ENCODE data around the gene SECTM1. TPM values are rescaled to one million over a fixed set of nuclear protein-coding genes. Genes with fewer than 3 reads are reported as not detected.
"Not testable (repeated sequence)": the region's sequence is repeated elsewhere in the genome, so short reads cannot be mapped to it uniquely, and the experiment has no call there.

The SECTM1 gene
- total RNA-seq, 1 donor from 2014 or later: 2.0 TPM

DNA sequence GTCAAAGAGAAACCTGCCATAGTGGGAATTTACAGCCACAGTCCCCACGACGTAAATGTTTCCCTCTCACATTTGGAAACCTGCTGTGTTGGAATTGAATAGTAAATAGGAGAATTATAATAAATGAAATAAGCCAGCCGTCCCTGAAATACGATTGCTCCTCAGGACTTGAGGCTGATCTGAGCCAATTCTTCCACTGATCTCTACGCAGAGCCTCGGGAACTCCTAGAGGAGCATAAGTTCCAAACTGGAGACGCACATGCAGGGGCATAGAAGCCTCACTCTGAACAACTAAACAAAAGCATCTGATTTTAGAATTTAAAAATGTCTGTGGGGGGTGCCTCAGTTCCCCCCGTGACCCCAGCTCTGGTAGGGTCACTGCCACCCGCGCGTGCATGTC is 15.3 kb upstream of the SECTM1 start:
- DNase-seq (ENCODE audit: low read depth, low spot score): no peak

DNA sequence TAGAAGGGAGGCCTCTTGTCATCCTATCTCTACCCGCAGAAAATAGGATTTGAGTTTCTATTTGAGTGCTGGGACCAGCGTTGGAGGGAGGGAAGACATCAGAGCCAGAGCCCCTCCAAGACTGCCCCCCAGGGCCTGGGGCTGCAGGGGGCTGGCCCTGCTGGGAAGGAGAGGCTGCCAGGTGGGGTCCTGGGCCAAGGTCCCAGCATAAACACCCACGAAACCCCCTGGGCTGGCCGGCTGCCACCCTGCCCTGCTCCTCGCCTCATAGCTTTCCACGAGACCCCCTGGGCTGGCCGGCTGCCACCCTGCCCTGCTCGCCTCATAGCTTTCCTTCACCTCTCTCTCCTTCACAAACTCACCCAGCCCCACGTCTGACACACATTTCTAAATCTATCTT is 14.9 kb upstream of the SECTM1 start:
- no peak for DNase-seq (ENCODE audit: low read depth, low spot score)

DNA sequence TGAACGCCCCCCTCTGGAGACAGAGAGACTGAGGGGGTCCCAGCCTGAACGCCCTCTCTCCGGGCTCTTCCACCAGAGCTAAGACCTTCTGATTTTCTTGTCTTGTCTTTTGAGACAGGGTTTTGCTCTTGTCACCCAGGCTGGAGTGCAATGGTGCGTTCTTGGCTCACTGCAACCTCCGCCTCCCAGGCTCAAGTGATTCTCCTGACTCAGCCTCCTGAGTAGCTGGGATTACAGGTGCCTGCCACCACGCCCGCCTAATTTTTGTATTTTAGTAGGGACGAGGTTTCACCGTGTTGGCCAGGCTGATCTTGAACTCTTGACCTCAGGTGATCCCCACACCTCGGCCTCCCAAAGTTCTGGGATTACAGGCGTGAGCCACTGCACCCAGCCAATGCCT is 14.4 kb upstream of the SECTM1 start:
- DNase-seq (ENCODE audit: low read depth, low spot score): not testable (repeated sequence)

DNA sequence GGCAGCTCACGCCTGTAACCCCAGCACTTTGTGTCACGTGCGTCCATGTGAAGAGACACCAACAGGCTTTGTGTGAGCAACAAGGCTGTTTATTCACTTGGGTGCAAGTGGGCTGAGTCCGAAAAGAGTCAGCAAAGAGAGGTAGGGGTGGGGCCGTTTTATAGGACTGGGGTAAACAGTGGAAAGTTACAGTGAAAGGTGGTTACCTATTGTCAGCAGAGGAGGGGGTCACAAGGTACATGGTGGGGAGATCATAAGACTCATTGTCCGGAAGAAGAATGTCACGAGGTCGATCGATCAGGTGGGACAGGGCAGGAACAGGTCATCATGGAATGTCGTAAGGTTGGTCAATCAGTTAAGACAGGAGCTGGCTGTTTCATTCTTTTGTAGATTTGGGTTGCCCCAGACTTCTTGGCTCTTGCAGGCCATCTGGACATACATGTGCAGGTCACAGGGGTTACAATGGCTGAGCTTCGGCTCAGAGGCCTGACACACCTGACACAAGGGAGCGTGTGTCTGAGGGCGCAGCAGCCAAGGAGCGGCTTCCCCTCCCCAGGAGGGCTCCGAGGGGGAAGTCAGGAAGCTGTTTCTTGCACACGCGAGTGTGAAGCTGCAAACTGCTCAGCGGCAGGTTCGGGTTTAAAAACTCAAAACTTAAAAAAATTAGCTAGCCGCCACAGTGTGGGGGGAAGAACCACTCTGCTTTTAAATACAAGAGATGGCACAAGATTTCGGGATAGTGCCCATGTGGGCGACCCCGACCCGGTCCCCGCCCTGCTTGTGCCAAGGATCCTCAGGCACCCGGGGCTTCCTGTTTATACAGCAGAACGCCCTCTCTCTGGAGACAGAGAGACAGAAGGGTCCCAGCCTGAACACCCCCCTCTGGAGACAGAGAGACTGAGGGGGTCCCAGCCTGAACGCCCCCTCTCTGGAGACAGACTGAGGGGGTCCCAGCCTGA is 13.1 kb upstream of the SECTM1 start:
- no peak for DNase-seq (ENCODE audit: low read depth, low spot score)

DNA sequence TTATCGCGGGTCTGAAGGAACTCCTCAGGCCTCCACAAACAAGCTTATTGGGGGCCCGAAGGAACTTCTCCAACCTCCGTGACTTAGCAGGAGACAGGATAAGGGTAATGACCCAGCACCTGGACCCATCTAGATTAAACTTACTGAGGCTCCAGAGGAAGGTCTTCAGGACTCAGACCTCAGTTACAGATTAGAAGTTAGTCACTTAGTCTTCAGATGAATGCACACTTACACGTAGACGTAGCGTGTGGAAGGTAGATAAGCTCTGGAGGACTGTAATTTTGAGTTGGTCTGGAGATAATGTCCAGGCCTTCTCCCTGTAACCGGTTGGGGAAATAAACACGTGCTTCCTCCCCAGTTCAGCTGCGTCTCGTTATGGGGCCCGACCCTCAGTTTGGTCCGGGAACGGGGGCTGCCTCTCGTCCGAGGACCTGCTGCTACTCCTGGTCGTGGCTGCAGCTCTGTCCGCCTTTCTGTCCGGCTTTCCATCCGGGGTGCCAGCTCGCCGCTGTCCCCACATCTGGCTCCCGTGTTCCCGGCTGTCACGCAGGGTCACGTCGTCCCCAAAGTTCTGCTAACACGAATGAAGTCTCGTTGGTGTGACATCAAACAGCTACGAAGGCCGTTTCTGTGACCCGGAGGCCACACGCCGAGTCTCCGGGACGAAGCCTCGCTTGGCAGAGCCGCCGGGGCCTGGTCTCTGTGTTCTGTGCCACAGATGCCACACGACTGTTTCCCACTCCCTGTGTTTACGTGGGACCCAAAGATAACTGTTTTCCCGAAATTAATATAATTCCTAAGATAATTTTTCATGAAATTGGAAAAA is 11.8 kb upstream of the SECTM1 start:
- no peak for DNase-seq (ENCODE audit: low read depth, low spot score)

DNA sequence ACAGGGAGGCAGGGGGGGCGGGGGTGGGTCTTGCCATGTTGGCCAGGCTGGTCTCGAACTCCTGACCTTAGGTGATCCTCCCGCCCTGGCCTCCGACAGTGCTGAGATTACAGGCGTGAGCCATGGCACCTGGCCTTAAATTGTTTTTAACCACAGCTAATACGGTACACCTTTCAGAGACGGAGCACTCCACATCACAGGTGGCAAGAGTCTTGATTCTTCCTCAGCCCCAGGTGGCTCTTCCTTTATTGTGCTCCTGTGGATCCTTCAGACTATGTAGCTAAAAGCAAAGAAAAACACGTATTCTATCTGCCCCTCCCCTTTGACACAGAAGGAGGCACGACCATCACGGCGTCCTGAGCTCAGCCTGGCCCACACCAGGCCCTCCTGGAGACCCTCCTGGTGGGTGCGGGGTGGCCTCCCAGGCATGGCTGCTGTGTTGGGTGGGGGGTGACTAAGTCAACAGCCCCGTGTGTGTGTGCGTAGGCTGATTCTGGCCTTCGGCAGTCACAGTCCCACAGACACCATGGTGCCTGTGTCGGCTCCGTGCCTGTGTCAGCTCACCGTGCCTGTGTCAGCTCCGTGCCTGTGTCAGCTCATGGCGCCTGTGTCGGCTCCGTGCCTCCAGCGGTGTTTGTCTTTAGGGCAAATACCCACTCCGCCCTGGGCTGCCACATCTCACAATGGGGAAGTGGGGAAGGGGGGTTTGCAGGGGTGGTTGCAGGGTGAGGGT is 10.8 kb upstream of the SECTM1 start:
- DNase-seq (ENCODE audit: low read depth, low spot score): no peak

DNA sequence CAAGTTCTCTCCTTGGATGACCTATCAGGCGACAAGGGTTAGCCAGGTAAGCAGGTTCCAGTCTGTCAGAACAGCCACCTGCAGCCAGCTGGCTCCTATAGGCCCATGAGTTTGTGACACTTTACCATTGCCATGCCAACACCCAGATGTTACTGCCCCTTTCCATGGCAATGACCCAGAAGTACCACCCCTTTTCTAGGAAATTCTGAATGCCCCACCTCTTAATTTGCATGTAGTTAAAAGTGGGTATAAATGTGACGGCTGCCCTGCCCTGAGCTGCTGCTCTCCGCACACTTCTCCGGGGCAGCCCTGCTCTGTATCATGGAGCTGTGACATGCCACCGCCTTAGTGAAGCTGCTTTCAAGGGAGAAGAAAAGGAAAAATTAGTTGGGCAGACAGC is 10.0 kb upstream of the SECTM1 start:
- no peak for DNase-seq (ENCODE audit: low read depth, low spot score)

DNA sequence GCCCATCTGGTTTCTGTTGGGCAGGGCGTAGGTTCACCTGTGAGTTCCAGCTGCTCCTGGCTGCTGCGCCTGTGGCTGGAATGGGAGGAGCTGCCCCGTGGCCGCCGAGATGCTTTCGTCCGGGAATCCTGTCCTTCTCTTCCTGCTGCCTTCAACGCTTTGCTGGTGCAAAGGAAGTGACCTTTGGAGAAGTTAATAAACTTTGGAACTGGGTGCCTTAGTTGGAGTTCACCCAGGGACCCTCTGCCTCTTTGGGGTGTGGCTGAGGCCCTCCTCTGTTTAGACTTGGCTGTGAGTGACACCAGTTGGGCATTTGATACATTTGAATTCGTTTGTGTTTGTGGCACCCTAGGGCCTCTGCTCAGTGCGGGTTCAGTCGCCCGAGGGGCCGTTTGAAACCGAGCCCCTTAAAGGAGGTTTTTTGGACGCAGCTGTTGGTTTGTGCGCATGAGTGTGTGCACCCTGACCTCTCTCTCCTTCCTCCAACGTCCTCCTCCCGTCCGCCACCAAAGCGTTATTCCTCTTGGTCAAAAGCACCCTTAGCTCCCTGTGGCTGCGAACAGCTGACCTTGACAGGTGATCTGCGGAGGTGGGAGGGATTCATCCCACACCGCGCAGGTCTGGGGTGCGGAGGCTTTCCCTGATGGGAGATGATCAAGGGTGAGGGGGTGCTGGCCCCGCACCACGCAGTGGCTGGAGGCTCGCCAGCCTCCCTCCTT is 9.0 kb upstream of the SECTM1 start:
- no peak for DNase-seq (ENCODE audit: low read depth, low spot score)

DNA sequence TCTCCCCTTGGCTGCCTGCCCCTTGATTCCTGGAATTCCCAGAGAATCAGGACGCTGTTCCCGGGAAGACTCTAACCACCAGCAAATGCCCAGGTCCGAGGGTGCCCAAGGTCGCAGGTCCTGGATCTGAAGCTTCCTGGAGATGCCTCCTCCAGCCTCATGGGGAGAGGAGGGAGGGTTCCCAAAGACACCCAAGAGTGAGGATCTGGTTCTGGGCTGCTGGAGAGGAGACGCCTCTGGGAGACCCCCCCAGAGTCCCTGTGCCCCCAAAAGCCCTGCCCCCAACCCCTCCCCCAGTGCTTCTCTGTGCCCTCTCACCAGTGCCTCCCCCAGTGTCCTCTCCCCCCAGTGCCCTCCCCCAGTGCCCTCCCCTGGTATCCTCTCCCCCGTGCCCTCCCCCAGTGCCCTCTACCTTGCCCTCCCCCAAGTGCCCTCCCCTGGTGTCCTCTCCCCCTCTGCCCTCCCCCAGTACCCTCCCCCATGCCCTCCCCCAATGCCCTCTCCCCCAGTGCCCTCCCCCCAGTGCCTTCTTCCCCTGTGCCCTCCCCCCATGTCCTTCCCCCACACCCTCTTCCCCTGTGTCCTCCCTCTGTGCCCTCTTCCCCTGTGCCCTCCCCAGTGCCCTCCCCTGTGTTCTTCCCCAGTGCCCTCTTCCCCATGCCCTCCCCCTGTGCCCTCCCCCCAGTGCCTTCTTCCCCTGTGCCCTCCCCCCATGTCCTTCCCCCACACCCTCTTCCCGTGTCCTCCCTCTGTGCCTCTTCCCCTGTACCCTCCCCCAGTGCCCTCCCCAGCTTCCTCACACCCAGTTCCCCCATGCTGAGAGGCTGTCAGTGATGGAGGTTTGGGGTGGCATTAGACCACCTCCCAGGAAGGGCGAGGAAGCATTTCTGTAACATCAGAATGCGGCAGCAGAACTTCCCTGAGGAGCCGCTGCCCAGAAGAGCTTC is 6.3 kb upstream of the SECTM1 start:
- DNase-seq (ENCODE audit: low read depth, low spot score): no peak

DNA sequence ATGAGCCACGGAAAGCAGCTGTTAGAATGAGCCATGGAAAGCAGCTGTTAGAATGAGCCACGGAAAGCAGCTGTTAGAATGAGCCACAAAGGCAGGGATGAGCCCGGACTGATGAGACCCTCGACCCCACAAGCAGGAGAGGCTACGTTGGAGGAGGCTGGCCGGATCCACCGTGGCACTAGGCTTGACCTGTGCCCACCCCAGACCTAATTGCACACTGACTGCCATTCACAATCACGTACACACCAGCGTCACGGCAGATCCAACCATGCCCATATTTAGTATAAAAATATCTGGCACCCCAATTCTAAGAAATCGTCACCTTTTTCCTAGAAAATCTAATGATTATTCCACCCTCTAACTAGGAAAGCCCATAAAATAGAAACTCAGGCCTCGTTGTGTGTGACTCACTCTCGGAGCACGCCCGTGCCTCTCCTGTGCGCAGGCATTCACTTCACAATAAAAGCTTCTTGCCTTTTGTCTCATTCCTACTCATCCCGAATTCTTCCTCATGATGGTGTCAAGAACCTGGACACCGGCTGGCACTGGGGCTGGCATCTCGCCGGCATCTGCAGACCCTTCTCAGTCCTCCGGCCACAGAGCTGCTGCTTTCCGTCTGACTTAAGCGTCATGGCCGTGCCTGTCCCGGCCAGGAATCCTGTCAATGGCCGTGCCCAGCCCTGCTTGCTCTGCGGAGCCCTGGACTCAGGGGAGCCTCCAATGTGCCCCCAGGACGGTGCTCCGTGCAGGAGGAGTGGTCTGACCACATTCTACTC is 5.5 kb upstream of the SECTM1 start:
- no peak for DNase-seq (ENCODE audit: low read depth, low spot score)

DNA sequence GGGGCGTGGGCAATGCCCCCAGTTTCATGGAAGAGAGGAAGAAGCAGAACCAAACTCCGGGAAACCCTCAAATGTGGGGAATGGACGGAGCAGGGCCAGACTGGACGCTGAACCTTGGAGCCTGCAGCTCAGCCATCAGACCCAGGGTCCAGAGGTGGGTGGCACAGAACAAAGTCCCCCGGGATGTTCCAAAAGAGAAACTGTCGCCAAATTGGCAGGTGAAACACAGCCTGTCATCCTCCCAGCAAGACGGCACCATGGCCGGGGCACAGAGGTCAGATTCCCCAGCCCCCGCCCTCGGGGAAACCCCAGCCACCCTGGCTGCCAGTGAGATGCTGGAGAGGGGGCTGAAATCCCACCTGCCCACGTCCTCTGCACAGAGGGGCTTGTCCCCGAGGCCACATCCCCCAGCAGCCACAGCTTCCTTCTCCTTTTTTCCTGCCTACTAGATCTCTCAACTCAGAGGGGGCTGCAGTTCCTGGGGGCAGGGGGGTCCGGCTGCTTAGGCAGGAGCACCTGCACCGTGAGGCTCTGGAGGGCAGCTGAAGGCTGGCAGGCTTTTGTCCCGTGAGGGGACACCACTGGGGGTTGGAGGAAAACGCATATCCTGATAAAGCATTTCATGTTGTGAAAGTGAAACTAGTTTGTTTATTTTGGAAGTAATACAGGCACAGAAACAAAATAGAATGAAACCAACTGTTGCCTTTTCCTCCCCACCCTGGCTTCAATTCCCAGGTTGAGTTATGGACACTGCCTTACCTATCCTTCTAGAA is 1.2 kb upstream of the SECTM1 start:
- no peak for DNase-seq (ENCODE audit: low read depth, low spot score)

DNA sequence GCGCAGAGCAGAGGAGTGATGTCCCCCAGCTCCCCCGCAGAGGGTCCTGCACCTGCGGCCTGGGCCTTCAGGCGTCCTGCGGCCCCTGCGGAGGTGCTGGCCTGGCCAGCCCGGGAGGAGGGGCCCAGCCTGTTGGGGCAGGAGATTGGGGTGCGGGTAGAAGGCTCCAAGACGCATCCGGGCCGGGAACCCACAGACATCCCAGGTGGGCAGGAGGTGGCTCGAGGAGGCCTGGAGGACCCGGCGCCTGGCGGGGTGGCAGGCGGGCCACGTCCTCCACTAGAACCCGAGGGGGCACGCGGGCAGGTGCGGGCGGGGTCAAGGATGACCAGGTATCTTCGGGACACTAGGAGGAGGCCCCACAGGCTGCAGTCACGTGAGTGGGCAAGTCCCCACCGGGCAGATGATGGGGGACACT is 647 bp upstream of the SECTM1 start:
- DNase-seq (ENCODE audit: low read depth, low spot score): no peak

DNA sequence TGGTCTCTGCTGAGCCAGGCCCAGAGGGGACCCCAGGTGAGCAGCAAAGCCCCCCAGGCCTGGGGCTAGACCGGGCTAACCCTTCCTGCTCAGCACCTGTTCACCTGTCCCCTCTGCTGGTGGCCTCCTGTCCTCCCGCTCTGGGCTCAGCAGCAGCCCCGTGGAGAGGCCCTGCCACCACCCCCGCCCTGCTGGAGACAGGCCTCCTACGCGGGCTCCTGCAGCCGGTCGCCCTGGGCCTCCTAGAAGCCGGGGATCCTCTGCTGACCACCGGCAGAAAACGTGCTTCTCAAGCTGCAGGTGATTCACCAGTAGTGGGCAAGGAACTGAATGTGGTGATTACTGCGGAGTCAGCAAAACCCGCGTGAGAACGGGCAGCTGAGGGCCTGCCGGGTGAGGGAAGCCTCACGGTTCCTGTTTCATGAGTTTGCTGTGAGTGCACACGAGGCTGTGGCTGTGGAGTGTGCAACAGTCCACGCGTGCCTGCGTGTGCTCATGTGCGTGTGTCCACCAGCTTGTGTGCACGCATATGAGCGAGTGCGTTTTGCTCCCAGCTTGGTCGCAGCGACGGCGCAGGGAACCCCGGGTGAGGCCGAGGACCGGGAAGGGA is 792 bp downstream of the SECTM1 start:
- DNase-seq (ENCODE audit: low read depth, low spot score): no peak

DNA sequence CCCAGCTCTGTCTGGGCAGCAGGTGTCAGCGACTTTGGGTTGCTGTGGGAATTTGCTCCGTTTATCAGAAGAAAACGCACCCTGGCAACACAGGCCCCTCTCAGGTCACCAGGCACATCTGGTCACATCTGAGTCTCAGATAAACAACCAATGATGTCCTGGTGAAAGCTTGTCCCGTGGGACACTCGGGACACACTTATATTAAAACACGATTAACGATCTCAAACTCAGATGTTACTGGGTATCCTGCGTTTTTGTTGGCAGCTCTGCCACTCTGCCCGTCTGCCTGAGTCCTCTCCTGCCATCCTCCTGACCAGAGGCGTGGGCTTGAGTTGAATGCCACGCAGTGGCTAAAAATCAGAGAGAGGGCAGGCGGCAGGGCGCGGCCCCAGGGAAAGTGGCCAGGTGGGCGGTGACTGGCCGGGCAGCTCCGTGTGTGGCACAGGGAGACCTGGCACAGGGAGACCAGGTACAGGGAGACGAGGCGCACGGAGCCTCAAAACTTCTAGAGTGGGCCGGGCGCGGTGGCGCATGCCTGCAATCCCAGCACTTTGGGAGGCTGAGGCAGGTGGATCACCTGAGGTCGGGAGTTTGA is 2.1 kb downstream of the SECTM1 start:
- no peak for DNase-seq (ENCODE audit: low read depth, low spot score)

DNA sequence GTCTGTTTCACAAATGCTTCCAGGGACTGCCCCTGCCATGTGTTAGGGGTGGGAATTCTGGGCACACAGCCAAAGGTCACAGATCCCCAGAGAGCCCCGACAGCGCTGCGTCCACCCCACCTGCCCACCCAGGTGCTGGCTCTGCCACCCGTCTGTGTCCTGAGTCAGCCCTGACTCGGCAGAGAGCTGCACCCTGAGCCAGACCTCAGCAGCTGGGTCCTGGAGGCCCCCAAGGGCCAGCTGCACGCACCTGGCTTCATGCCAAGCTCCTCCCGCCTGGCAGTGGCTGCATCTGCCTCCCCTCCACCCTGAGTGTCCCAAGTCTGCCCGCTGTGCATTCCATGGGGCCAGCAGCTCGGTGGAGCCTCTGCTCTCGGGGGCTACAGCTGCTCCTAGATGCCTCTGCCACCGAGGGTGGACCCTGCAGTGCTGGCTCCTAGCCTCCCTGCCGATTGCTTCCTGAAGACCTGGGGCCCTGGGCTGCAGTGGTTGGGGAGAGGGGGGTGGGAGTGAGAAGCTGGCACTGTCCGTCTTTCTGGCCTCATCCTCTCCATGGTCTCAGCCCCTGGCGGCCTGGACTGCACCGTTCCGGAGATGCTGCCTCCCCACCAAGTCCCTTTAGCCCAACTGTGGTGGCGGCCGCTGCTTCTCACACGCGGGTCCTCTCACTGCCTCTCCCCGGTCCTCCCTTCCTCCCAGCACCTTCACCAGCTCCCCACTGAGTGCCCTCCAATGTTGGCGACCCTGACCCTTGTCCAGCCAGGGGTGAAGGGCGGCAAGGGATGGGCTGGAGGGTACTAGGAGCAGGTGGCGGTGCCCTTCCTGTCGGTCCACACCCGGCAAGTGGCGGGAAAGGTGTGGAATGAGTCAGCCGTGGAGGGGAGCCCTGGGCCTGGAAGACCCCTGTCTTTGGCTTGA is 3.0 kb downstream of the SECTM1 start:
- DNase-seq (ENCODE audit: low read depth, low spot score): no peak

DNA sequence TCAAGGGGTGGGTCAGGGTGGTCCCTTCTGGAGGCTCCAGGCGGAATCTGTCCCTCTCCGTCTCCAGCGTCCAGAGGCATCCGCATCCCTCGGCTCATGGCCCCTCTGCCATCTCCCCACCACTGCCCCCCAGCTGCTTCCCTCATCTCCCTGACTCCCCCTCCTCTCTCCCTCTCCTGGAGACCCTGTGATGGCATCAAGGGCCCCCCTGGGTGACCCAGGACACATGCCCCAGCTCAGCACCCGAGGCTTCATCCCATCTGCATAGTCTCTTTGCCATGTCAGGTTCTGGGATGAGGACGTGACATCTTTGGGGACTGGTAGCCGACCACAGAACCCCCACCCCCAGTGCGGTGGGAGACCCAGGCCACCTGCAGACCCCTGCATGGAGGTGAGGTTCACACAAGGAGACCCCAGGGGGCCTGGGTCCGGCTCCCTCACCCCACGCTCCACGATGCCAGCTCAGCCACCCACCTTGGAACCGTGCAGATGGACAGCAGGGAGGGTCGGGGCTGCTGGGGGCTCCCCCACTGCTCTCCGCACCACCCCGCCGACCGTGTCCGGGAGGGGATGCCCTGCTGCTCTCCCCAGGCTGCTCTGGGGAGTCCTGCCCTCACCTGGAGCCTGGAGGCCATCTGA is 3.8 kb downstream of the SECTM1 start:
- DNase-seq (ENCODE audit: low read depth, low spot score): no peak

All from pulmonary artery endothelial cell (primary cell).